Fibroblast of lung (primary cell): Measurements from ENCODE around the gene MYBL2. TPM values are rescaled to one million over a fixed set of nuclear protein-coding genes. Genes with fewer than 3 reads are reported as not detected.

Experiments used
- DNase-seq, 2 donors: peaks; one replicate each; pipeline versions ENCODE4 v3.0.0 to v3.0.0-alpha.2; 2010; ENCODE audit warnings: low read depth in 2 of 2
- H2AFZ ChIP-seq: 2 replicates; pipeline ENCODE4 v1.5.1; 2012; ENCODE audit warnings: low read length, control low read depth, inconsistent platforms
- H3K27ac ChIP-seq: 2 replicates; pipeline ENCODE4 v1.5.1; 2011; ENCODE audit warnings: low read length, control low read depth; ENCODE audit not compliant: insufficient read depth
- H3K27me3 ChIP-seq: 2 replicates; pipeline ENCODE4 v1.5.1; 2011; ENCODE audit warnings: mild to moderate bottlenecking, low read length; ENCODE audit not compliant: control insufficient read depth, insufficient read depth
- H3K36me3 ChIP-seq: 2 replicates; pipeline ENCODE4 v1.5.1; 2011; ENCODE audit warnings: low read length; ENCODE audit not compliant: control insufficient read depth, insufficient read depth
- H3K4me1 ChIP-seq: 2 replicates; pipeline ENCODE4 v1.5.1; 2011; ENCODE audit warnings: low read length; ENCODE audit not compliant: control insufficient read depth, insufficient read depth; ENCODE audit errors: extremely low read depth
- H3K4me2 ChIP-seq: 2 replicates; pipeline ENCODE4 v1.5.1; 2011; ENCODE audit warnings: low read length, control low read depth; ENCODE audit not compliant: insufficient read depth; ENCODE audit errors: extremely low read depth
- H3K4me3 ChIP-seq, 4 experiments: fragments of 200-600 bp in 1 of 4; sonication (generic) in 1 of 4; replicated peaks in 1 of 4; 2 replicates each; pipeline ENCODE4 v1.5.1; 2011 to 2016; ENCODE audit warnings: low read length in 4 of 4, low read depth in 3 of 4, mild to moderate bottlenecking in 3 of 4, control low read depth in 2 of 4, inconsistent platforms in 1 of 4, mixed read lengths in 1 of 4; ENCODE audit not compliant: insufficient read depth in 1 of 4; ENCODE audit errors: control extremely low read depth in 1 of 4
- H3K79me2 ChIP-seq: 2 replicates; pipeline ENCODE4 v1.5.1; 2012; ENCODE audit warnings: mild to moderate bottlenecking, low read length, inconsistent platforms; ENCODE audit not compliant: control insufficient read depth, insufficient read depth
- H3K9ac ChIP-seq: 2 replicates; pipeline ENCODE4 v1.5.1; 2011; ENCODE audit warnings: mild to moderate bottlenecking, low read length, control low read depth; ENCODE audit not compliant: insufficient read depth
- H3K9me3 ChIP-seq: 2 replicates; pipeline ENCODE4 v1.5.1; 2012; ENCODE audit warnings: low read depth, low read length; ENCODE audit not compliant: control insufficient read depth, insufficient read depth
- H4K20me1 ChIP-seq: 2 replicates; pipeline ENCODE4 v1.5.1; 2011; ENCODE audit warnings: low read length; ENCODE audit not compliant: control insufficient read depth, insufficient read depth; ENCODE audit errors: extremely low read depth
- CTCF ChIP-seq, 2 donors: IDR thresholded peaks in 1 of 2; conservative IDR thresholded peaks in 1 of 2; 1 replicate in 1 of 2; 2 replicates in 1 of 2; pipeline ENCODE4 v1.5.1; 2011 to 2012; ENCODE audit warnings: low read length in 2 of 2, control low read depth in 1 of 2, inconsistent platforms in 1 of 2, low read depth in 1 of 2, mild to moderate bottlenecking in 1 of 2
- EZH2 ChIP-seq: IDR thresholded peaks from 2 replicates; pipeline ENCODE4 v1.5.1; 2012; ENCODE audit warnings: low read length, control low read depth, mild to moderate bottlenecking; ENCODE audit errors: missing control alignments
- polyA plus RNA-seq, 2 donors: library from polyadenylated mRNA; depleted of rRNA in 1 of 2; stranded (reverse) in 1 of 2; unstranded in 1 of 2; fragments of >200 nt; gene quantifications; 2 replicates each; pipeline ENCODE4 v1.2.1, GENCODE V29; 2011 to 2012; ENCODE audit warnings: missing spikeins in 1 of 2
- total RNA-seq: library from RNA; depleted of rRNA; stranded (reverse); fragments of >200 nt; gene quantifications from 2 replicates; pipeline ENCODE4 v1.2.1, GENCODE V29; 2014

MYBL2 gene
- total and polyA plus RNA-seq, 2 donors (not counting 1 experiment from before 2014, with no cell fraction given) = 1.2 to 2.7 TPM

- Histone ChIP-seq H3K36me3 (no peaks in the 10 kb centered on the region), H3K27me3 (peaks cover 5% of the 10 kb centered on the region), H3K9me3 (no peaks in the 10 kb centered on the region), H4K20me1 (no peaks in the 10 kb centered on the region), H3K27ac (no peak overlapping the region), H3K9ac (no peak overlapping the region), H3K4me2 (no peak overlapping the region), H3K79me2 (no peaks in the 10 kb centered on the region), H3K4me3 (no peak overlapping the region), H3K4me1 (no peaks in the 10 kb centered on the region), H2AFZ (no peak overlapping the region)
- no peak for DNase-seq
- TF ChIP-seq EZH2 = no peak
- TF ChIP-seq CTCF (conservative IDR thresholded peaks at IDR 0.05 in 1 of 2, IDR thresholded peaks at IDR 0.05 in 1 of 2; ENCODE audit: low read depth in 1 of 2, low read length in 2 of 2) = no peak
Observed at GRCh38 chr20:43740642-43741041, 73.7 kb downstream of the MYBL2 start.

- Histone ChIP-seq H3K9me3 (no peaks in the 10 kb centered on the region), H3K27me3 (peaks cover 5% of the 10 kb centered on the region), H3K79me2 (no peaks in the 10 kb centered on the region), H3K4me2 (no peak overlapping the region), H3K4me1 (no peaks in the 10 kb centered on the region), H3K36me3 (no peaks in the 10 kb centered on the region), H3K27ac (no peak overlapping the region), H2AFZ (no peak overlapping the region), H3K4me3 (no peak overlapping the region), H4K20me1 (no peaks in the 10 kb centered on the region), H3K9ac (no peak overlapping the region)
- TF ChIP-seq EZH2 = no peak
- no peak for TF ChIP-seq CTCF (conservative IDR thresholded peaks at IDR 0.05 in 1 of 2, IDR thresholded peaks at IDR 0.05 in 1 of 2; ENCODE audit: low read depth in 1 of 2, low read length in 2 of 2)
- peak in 1 of 2 donors; percentile 28 for DNase-seq
Observed at GRCh38 chr20:43744151-43744611, 77.3 kb downstream of the MYBL2 start.

GRCh38 chr20:43744966-43745730 is 78.2 kb downstream of the MYBL2 start:
- DNase-seq = no peak
- Histone ChIP-seq H3K4me1 (no peaks in the 10 kb centered on the region), H3K9ac (no peak overlapping the region), H3K4me3 (no peak overlapping the region), H3K79me2 (no peaks in the 10 kb centered on the region), H3K27ac (no peak overlapping the region), H2AFZ (no peak overlapping the region), H3K36me3 (no peaks in the 10 kb centered on the region), H3K9me3 (no peaks in the 10 kb centered on the region), H4K20me1 (no peaks in the 10 kb centered on the region), H3K27me3 (peaks cover 5% of the 10 kb centered on the region), H3K4me2 (no peak overlapping the region)
- TF ChIP-seq EZH2 = no peak
- TF ChIP-seq CTCF (conservative IDR thresholded peaks at IDR 0.05 in 1 of 2, IDR thresholded peaks at IDR 0.05 in 1 of 2; ENCODE audit: low read depth in 1 of 2, low read length in 2 of 2) = no peak
